ENCODE data around the gene PPP1R37. TPM values are rescaled to one million over a fixed set of nuclear protein-coding genes. Genes with fewer than 3 reads are reported as not detected.

Gene PPP1R37
- total and polyA plus RNA-seq, 2 of the 8 experiments (the other 6 are each of a cell fraction or from before 2014, with no cell fraction given): 14.6 to 25.7 TPM

DNA sequence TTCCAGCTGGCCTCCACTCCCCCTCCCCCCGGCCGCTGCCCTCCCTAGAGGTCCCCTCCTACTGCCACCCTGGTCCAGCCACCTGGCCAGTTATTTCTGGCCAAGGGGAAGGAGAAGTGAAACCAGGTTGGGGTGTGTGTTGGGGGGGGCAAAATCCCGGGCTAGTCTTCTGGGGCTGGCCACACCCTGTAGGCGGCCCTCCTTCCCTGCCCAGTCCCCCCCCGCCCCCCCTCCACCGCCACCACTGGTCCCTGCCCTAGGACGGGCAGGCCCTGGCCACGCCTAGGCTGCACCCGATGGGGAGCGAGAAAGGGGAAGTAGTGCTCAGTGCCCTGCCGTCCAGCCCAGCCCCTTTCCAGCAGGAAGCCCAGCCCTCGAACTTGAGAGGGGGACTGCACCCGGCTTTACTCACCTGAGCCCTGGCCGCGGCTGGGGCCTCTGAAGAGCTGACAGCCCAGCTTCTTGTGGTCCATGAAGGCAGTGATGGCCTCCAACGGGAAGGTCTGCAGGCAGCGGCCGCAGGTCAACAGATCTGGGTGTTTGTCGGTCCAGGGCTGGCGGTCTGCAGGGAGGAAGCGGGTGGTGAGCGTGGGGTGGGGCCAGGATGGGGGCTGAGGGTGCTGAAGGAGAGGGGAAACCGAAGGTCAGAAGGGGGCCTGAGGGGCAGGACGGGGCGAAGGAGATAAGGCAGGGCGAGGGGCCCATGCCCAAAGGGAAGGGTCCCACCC, 17.5 kb upstream of the PPP1R37 start (continued):
- peak in 1 of 2 experiments; percentile 9; a peak in 1 of 4 replicates for TF ChIP-seq SIN3A (conservative IDR thresholded peaks at IDR 0.05 in 1 of 2, IDR thresholded peaks at IDR 0.05 in 1 of 2; ENCODE audit: low read depth in 1 of 2, low read length in 2 of 2)
- no peak for TF ChIP-seq CEBPB (IDR thresholded peaks at IDR 0.05; ENCODE audit: low read depth, low read length)
- no peak for TF ChIP-seq SIRT6 (IDR thresholded peaks at IDR 0.05; ENCODE audit: low read length)
- TF ChIP-seq FOSL1 (IDR thresholded peaks at IDR 0.05; ENCODE audit: insufficient read depth, low read depth, low read length): no peak
- no peak for TF ChIP-seq ASH2L (IDR thresholded peaks at IDR 0.05; ENCODE audit: low read length)
- no peak for TF ChIP-seq BCL11A (IDR thresholded peaks at IDR 0.05; ENCODE audit: low read depth in 2 of 2, low read length in 2 of 2)
- TF ChIP-seq RAD21 (IDR thresholded peaks at IDR 0.05 in 1 of 2, conservative IDR thresholded peaks at IDR 0.05 in 1 of 2; ENCODE audit: low read depth in 2 of 2, low read length in 2 of 2): 0 out of 4 replicates have a peak, but pooled peaks of 1 of the 2 experiments have one; percentile 1
- TF ChIP-seq GTF2F1 (IDR thresholded peaks at IDR 0.05; ENCODE audit: borderline replicate concordance, low read depth, low read length): no peak
- peak; percentile 15; the same call in 1 of the 2 replicates for TF ChIP-seq TBP (IDR thresholded peaks at IDR 0.05; ENCODE audit: low read depth, low read length)
